GM19238 (cell line): ENCODE data around the gene PRDM12.

Experiments
- DNase-seq: peaks from one replicate; pipeline ENCODE4 v3.0.0; 2011; ENCODE audit warnings: low spot score; ENCODE audit not compliant: insufficient read length

PRDM12 gene

DNA sequence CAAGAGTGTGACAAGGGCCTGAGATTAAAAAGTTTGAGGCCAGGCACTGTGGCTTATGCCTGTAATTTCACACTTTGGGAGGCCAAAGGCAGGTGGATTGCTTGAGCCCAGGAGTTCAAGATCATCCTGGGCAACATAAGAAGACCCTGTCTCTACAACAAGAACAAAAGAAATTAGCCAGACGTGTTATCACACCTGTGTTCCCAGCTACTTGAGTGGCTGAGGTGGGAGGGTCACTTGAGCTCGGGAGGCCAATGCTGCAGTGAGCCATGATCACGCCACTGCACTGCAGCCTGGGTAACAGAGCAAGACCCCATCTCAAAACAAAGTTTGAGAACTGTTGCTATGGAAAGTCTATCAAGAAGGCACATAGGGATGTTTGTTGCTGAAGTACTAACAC, 54.2 kb downstream of the PRDM12 start:
- DNase-seq: no peak

DNA sequence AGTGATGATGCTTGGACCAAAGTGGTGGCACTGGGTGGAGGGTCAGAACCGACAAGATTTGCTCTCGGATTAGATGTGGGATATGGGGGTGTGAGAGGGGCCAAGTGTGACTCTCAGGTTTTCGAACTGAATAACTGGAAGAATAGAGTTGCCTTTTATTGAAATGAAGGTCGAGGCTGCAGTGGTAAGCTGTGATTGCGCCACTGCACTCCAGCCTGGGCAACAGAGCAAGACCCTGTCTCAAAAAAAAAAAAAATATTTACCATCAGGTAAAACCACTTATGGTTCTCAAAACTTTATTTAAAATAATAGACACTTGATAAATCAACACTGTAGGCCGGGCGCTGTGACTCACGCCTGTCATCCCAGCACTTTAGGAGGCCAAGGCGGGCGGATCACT, 56.4 kb downstream of the PRDM12 start:
- DNase-seq: no peak

DNA sequence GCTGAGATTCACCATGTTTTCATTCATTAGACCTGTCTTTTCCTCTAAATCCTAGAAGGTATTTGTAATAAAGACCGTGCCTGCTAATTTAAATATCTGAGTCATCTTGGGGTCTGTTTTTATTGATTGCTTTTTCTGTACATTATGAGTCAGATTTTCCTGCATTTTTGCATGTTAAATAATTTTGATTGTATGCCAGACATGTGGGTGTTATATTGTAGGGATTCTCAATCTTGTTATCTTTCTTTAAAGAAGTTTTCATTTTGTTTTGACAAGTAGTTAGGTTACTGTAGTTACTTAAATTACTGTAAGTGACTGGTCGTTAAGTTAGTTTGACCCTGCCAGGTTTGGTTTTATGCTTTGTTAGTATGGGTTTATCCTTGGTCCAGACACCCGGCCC, 64.3 kb downstream of the PRDM12 start:
- no peak for DNase-seq

DNA sequence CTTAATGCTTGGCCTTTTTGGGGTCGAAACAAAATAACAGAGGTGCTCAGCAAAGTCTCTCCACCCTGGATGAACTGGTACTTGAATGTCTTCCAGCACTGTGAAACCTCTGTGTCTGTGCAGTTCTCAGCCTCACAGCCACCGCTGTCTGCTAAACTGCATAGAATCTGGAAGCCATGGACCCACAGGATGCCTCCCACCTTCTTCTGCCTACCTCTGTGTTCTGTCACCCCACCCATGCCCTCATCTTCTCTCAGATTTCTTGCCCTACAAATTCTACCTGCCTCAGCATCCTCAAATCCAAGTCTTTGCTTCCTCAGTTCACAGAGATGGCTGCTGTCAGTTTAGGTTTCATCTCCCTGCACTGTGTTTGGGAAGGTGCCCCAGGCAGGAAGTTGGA, 64.8 kb downstream of the PRDM12 start:
- no peak for DNase-seq

DNA sequence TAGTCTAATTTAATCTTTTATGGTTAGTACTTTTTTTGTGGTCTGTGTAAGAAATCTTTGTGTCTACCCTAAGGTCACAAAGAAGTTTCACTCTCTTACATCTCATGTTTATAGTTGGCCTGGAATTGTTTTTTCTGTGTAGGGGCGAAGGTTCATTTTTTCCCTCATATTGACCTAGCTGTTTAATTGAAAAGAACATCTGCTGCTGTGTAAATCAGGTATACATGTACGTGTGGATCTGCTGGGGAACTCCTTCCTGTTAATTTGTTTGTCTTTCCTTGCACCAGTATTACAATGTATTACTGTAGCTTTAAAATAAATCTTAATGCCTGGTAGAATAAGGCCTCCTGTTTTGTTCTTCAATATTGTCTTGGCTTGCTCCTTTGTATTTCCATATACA, 67.0 kb downstream of the PRDM12 start:
- no peak for DNase-seq

DNA sequence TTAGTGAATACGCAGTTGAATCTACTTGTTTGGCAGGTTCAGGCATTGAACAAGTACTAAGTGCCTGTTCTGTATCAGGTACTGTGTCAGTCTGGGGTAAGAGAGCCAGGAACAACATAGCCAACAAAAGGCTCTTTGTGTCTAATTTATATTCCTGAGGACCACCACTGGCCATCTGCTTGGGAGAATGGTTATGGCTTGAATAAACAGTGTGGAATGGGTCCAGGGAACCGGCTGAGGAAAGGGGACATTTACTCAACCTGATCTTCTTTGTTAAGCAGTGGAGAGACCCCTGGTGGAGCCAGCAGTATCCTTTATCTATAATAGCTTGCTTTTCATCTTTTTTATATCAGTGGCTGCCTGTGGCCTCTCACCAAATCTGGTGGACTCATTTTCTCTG, 67.7 kb downstream of the PRDM12 start:
- no peak for DNase-seq
